Right atrium auricular region (tissue), 2 donors: ENCODE results near the gene CAMK2G. TPM values are rescaled to one million over a fixed set of nuclear protein-coding genes. Genes with fewer than 3 reads are reported as not detected.
A peak's percentile ranks its signal among the peaks of the same experiment; 100 is the strongest.

Source experiments
- DNase-seq: peaks from one replicate; pipeline ENCODE4 v3.0.0-alpha.2; 2019; ENCODE audit warnings: low spot score
- H3K27ac ChIP-seq, 2 donors: fragments of 200-600 bp; sonication (generic); 1 replicate in 1 of 2; 2 replicates in 1 of 2; pipeline ENCODE4 v1.5.1; 2016 to 2019
- H3K27me3 ChIP-seq, 2 donors: fragments of 200-600 bp; sonication (generic); one replicate each; pipeline versions ENCODE4 v1.5.1 to v1.6.0; 2017 to 2019
- H3K36me3 ChIP-seq: fragments of 200-600 bp; sonication (generic); one replicate; pipeline ENCODE4 v1.5.1; 2016
- H3K4me1 ChIP-seq, 2 donors: fragments of 200-600 bp; sonication (generic); one replicate each; pipeline versions ENCODE4 v1.5.1 to v1.6.0; 2017 to 2019
- H3K4me3 ChIP-seq, 2 donors: fragments of 200-600 bp; sonication (generic); 1 replicate in 1 of 2; 2 replicates in 1 of 2; pipeline ENCODE4 v1.5.1; 2017 to 2019; ENCODE audit warnings: mild to moderate bottlenecking in 1 of 2, moderate library complexity in 1 of 2
- H3K9me3 ChIP-seq, 2 donors: fragments of 200-600 bp; sonication (generic); one replicate each; pipeline ENCODE4 v1.5.1; 2019
- total RNA-seq, 2 donors: library from RNA; depleted of rRNA; stranded (reverse); fragments of >200 nt; gene quantifications; one replicate each; pipeline ENCODE4 v1.1.0, GENCODE V29; 2016
- TF ChIP-seq, protein P1 (sequence below), 2 donors: fragments of 200-600 bp; sonication (generic); IDR thresholded peaks; one replicate each; pipeline ENCODE4 v1.5.1; 2019; ENCODE audit warnings: antibody characterized with exemption in 2 of 2

CAMK2G gene
- total RNA-seq, 2 donors from 2014 or later = 12.1 to 17.4 TPM

DNA sequence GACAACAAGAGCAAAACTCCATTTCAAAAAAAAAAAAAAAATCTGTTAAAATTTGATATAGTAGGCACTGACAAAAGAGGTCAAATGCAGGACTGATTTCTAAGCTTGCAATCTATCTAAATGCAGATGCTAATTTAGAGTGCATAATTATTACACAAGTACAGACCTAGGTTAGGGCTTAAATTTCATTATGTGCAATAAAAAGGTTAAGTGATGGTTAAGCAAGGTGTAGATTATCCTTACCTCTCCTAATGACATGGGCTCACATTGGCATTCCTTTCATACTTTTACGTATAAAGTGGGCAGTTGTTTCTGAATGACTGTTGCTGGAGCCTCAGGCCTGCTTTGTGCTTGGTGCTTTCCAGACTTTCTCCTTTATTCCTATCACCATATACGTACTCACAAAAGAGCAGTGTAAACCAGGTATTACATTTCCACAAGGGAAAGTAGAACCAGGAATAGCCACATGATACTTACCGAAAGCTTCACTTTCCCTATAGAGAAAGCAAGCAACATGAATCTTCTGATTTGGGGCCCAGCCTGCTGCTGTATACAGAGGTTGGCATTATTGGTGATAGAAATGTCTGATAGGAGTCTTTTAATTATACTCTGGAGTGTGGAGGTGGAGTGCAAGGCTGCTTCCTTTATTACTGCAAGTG, 94.7 kb downstream of the CAMK2G start:
- TF ChIP-seq, protein P1, sequence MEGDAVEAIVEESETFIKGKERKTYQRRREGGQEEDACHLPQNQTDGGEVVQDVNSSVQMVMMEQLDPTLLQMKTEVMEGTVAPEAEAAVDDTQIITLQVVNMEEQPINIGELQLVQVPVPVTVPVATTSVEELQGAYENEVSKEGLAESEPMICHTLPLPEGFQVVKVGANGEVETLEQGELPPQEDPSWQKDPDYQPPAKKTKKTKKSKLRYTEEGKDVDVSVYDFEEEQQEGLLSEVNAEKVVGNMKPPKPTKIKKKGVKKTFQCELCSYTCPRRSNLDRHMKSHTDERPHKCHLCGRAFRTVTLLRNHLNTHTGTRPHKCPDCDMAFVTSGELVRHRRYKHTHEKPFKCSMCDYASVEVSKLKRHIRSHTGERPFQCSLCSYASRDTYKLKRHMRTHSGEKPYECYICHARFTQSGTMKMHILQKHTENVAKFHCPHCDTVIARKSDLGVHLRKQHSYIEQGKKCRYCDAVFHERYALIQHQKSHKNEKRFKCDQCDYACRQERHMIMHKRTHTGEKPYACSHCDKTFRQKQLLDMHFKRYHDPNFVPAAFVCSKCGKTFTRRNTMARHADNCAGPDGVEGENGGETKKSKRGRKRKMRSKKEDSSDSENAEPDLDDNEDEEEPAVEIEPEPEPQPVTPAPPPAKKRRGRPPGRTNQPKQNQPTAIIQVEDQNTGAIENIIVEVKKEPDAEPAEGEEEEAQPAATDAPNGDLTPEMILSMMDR (IDR thresholded peaks at IDR 0.05) = no peak
- Histone ChIP-seq H3K4me3 (no peak overlapping the region), H3K27ac (no peak overlapping the region), H3K4me1 (peaks cover 3 to 44% of the 10 kb centered on the region in 2 donors), H3K36me3 (peaks cover 25% of the 10 kb centered on the region), H3K9me3 (no peaks in the 10 kb centered on the region), H3K27me3 (no peaks in the 10 kb centered on the region)
- DNase-seq = no peak

DNA sequence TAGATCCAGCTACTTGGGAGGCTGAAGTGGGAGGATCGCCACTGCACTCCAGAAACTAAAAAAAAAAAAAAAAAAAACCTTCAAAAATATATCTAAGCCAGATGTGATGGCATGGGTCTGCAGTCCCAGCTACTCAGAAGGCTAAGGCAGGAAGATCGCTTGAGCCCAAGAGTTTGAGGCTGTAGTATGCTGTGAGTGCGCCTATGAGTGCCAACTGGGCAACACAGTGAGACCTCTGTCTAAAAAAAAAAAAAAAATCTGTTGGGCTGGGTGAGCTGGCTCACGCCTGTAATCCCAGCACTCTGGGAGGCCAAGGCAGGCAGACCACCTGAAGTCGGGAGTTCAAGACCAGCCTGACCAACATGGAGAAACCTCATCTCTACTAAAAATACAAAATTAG, 95.3 kb downstream of the CAMK2G start:
- H3K36me3 ChIP-seq = peaks cover 25% of the 10 kb centered on the region
- peaks cover 3 to 49% of the 10 kb centered on the region in 2 donors for H3K4me1 ChIP-seq
- no peaks in the 10 kb centered on the region for H3K9me3 ChIP-seq

DNA sequence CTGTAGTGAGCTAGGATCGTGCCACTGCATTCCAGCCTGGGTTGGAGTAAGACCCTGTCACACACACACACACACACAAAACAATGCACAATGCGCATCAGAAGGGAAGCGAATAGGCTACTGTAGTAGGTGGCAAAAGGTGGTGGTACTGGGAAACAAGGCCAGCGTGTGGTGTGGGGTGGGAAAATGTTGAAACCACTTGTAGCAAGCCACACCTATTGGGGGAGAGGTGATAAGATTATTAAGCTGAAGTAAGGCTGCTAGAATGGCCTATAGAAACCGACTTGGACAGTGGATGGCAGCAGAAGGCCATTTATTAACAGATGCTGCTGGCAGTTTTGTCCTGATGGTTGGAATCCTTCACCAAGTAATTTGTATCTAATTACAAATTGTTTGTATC, 99.7 kb downstream of the CAMK2G start:
- H3K27ac ChIP-seq = no peak overlapping the region

More for the DNA sequence above, 95.3 kb downstream of the CAMK2G start:
- Histone ChIP-seq H3K4me3 (no peak overlapping the region), H3K27me3 (no peaks in the 10 kb centered on the region), H3K27ac (no peak overlapping the region)
- DNase-seq = no peak
- TF ChIP-seq, protein P1 (IDR thresholded peaks at IDR 0.05) = no peak

DNA sequence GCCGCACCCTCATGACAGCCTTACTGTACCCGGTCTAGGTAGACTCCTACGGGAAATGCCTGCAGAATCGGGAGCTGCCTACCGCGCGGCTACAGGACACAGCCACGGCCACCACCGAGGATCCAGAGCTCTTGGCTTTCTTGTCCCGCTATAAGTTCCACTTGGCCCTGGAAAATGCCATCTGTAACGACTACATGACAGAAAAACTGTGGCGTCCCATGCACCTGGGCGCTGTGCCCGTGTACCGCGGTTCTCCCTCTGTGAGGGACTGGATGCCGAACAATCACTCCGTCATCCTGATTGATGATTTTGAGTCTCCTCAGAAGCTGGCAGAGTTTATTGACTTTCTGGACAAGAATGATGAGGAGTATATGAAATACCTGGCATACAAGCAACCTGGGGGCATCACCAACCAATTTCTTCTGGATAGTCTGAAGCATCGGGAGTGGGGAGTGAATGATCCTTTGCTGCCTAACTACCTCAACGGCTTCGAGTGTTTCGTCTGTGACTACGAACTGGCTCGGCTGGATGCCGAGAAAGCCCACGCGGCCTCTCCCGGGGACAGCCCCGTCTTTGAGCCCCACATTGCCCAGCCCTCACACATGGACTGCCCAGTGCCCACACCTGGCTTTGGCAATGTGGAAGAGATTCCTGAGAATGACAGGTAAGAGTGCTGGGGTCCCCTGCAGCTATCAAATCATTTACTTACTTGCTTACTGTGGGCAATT, 101.0 kb downstream of the CAMK2G start:
- Histone ChIP-seq H3K4me1 (peaks cover 3 to 39% of the 10 kb centered on the region in 2 donors), H3K27ac (peak overlapping the region; percentile 99), H3K36me3 (peaks cover 47% of the 10 kb centered on the region), H3K9me3 (no peaks in the 10 kb centered on the region), H3K27me3 (no peaks in the 10 kb centered on the region), H3K4me3 (peak overlapping the region; percentile 93 to 95)
- TF ChIP-seq, protein P1 (IDR thresholded peaks at IDR 0.05) = no peak
- DNase-seq = no peak

More for the DNA sequence above, 99.7 kb downstream of the CAMK2G start:
- DNase-seq = no peak
- Histone ChIP-seq H3K4me1 (peaks cover 3 to 39% of the 10 kb centered on the region in 2 donors), H3K27me3 (no peaks in the 10 kb centered on the region), H3K9me3 (no peaks in the 10 kb centered on the region), H3K36me3 (peaks cover 43% of the 10 kb centered on the region), H3K4me3 (peak overlapping the region in 1 of 2 donors; percentile 93)
- TF ChIP-seq, protein P1 (IDR thresholded peaks at IDR 0.05) = no peak

DNA sequence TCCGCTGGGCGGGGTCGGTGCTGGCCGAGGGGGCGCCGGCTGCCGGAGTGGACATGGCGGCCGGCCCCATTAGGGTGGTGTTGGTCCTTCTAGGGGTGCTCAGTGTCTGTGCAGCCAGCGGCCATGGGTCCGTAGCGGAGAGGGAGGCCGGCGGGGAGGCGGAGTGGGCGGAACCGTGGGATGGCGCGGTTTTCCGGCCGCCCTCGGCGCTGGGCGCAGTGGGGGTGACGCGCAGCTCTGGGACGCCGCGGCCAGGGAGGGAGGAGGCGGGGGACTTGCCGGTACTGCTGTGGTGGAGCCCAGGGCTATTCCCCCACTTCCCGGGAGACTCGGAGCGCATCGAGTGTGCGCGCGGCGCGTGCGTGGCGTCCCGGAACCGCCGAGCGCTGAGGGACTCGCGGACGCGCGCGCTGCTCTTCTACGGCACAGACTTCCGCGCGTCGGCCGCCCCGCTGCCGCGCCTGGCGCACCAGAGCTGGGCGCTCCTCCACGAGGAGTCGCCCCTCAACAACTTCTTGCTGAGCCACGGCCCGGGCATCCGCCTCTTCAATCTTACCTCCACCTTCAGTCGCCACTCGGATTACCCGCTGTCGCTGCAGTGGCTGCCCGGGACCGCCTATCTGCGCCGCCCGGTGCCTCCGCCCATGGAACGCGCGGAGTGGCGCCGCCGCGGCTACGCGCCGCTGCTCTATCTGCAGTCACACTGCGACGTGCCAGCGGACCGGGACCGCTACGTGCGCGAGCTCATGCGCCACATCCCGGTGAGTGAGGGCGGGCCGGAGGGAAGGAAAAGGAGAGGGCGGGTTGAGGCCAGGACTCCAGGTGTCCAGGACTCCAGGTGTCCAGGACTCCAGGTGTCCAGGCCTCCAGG, 101.8 kb downstream of the CAMK2G start:
- no peaks in the 10 kb centered on the region for H3K27me3 ChIP-seq
- DNase-seq = peak; percentile 86
- peak overlapping the region; percentile 99 for H3K27ac ChIP-seq
- H3K9me3 ChIP-seq = no peaks in the 10 kb centered on the region
- peaks cover 55% of the 10 kb centered on the region for H3K36me3 ChIP-seq
- peaks cover 3 to 39% of the 10 kb centered on the region in 2 donors for H3K4me1 ChIP-seq
- TF ChIP-seq, protein P1 (IDR thresholded peaks at IDR 0.05) = peak in 1 of 2 donors; percentile 43
- H3K4me3 ChIP-seq = peak overlapping the region; percentile 93 to 95
